Lower leg skin (tissue), 4 donors: ENCODE data around the gene GRIN3A. TPM values are rescaled to one million over a fixed set of nuclear protein-coding genes. Genes with fewer than 3 reads are reported as not detected.

ENCODE experiments used
- DNase-seq, 2 donors: peaks; one replicate each; pipeline ENCODE4 v3.0.0-alpha.2; 2019; ENCODE audit warnings: low spot score in 2 of 2
- H3K4me3 ChIP-seq: fragments of 200-600 bp; sonication (generic); 2 replicates; pipeline ENCODE4 v1.5.1; 2017; ENCODE audit warnings: mild to moderate bottlenecking, low read depth; ENCODE audit not compliant: poor library complexity, severe bottlenecking
- CTCF ChIP-seq, 3 donors: fragments of 450-650 bp; IDR thresholded peaks; one replicate each; pipeline ENCODE4 v1.5.1; 2016; ENCODE audit warnings: antibody characterized with exemption in 3 of 3, mild to moderate bottlenecking in 3 of 3, moderate library complexity in 2 of 3
- POLR2A ChIP-seq, 2 donors: fragments of 450-650 bp; IDR thresholded peaks; one replicate each; pipeline ENCODE4 v1.6.1; 2016 to 2017; ENCODE audit warnings: antibody characterized with exemption in 2 of 2, mild to moderate bottlenecking in 1 of 2, moderate library complexity in 1 of 2
- WGBS, 2 donors: methylation state at CpG; one replicate each; pipeline ENCODE4 v1.1.5; 2018; 5-methylcytosine and 5-hydroxymethylcytosine counted together
- intact Hi-C: fragments of 100-400 bp; cut with DNase I; formaldehyde crosslinking; loops from one replicate; pipeline ENCODE4 v1.15.0; 2023; ENCODE audit warnings: low total_unique reads
- total RNA-seq, 4 donors: library from RNA; depleted of rRNA; stranded (reverse); fragments of >200 nt; gene quantifications; one replicate each; pipeline ENCODE4 v1.1.0, GENCODE V29; 2016

The GRIN3A gene
- total RNA-seq, 4 donors from 2014 or later = not detected

- no peak overlapping the region for H3K4me3 ChIP-seq
- TF ChIP-seq CTCF (IDR thresholded peaks at IDR 0.05) = no peak
- TF ChIP-seq POLR2A (IDR thresholded peaks at IDR 0.05) = no peak
- WGBS, 2 donors = 93 to 95% methylated on average over 8 of the region's 8 CpGs
- intact Hi-C loops = no loop called here
- DNase-seq = no peak
Observed at GRCh38 chr9:101540069-101540468, 198.4 kb downstream of the GRIN3A start.

DNA sequence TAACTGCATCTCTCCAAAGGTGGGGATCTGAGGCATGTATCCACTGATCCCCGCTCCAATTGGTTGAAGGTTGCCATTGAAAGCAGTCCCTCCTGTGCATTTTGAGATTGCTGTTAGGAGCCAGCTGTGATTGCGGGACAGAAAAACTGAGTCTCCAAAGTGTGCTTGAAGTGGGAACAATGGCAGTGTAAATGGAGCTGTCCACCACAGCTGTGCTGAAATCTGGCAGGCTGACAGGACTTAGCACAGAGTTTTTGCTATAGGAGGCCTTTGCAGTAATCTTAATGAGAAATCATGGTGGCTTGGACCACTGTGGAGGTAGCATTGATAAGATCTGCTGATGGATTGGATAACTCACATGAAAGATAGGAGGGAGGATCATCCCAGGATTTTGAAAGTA is 201.5 kb downstream of the GRIN3A start:
- no peak overlapping the region for H3K4me3 ChIP-seq
- TF ChIP-seq CTCF (IDR thresholded peaks at IDR 0.05) (no peak), POLR2A (IDR thresholded peaks at IDR 0.05) (no peak)
- intact Hi-C loops = no loop called here
- WGBS, 2 donors = 98 to 100% methylated on average over 2 of the region's 2 CpGs
- no peak for DNase-seq

- TF ChIP-seq CTCF (IDR thresholded peaks at IDR 0.05) (no peak), POLR2A (IDR thresholded peaks at IDR 0.05) (no peak)
- no peak for DNase-seq
- H3K4me3 ChIP-seq = no peak overlapping the region
- intact Hi-C loops = no loop called here
Observed at GRCh38 chr9:101536351-101536750, 202.1 kb downstream of the GRIN3A start.

DNA sequence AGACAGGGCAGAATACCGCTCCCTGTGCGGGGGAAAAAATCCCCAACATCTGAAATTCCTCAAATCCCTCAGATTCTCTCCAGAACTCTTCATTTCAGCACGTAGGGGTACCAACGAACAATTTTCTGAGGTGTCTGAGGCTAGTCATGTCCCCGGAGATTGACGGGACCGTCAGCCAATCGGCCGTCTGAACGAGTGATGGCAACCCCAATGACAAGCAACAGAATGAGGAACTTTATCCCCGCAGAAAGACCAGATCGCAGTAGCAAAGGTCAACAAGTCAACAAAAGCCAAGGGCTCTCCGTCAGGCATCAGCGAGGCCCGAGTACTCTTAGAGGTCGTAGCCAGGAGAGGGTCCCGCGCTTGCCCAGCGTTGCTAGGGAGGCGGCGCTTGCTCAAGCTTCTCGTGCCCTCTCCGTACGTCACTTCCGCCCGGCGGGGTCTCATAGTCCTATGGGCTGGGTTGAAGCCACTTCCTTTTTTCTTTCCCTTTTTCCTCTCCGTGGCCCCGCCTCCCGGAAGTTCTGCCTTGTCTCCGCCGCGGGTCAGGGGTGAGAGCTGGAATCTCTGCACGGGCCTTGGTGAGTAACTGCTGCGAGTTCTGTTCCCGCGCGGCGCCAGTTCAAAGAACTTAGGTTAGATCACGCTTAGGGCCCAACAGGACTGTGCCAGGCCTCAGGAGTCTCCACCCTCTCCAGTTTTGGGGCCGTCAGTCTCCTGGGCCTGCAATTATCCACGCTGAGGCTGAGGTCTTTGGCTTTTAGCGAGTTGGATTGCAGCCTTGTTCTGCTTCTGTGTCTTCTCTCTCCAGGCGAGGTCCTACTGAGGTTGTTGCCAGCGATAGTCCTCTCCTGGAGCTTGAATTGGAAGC is 204.9 kb downstream of the GRIN3A start, which contains the start of gene RNF20:
RNF20 (plus strand) TSS at position 520 of the 871 bp plus-strand sequence. CDS start 1,571 bp downstream, outside the sequence.
- H3K4me3 ChIP-seq = peak within 1 kb of the TSS; percentile 77
- TF ChIP-seq POLR2A (IDR thresholded peaks at IDR 0.05) = no peak
- no peak for TF ChIP-seq CTCF (IDR thresholded peaks at IDR 0.05)
- 0 to 1% methylated on average over 45 of the region's 45 CpGs for WGBS, 2 donors
- peak; percentile 99 to 100 for DNase-seq
- intact Hi-C loops = loop anchor here (5.0 kb wide), 2 partner anchors 51 to 71 kb away; no protein-coding TSS in a partner anchor

- H3K4me3 ChIP-seq = no peak overlapping the region
- peak; percentile 75 to 89 for DNase-seq
- TF ChIP-seq CTCF (IDR thresholded peaks at IDR 0.05) = no peak
- TF ChIP-seq POLR2A (IDR thresholded peaks at IDR 0.05) = no peak
- WGBS, 2 donors = 17 to 19% methylated on average over 6 of the region's 6 CpGs
- intact Hi-C loops = loop anchor here (5.0 kb wide), 2 partner anchors 48 to 68 kb away; no protein-coding TSS in a partner anchor
Observed at GRCh38 chr9:101530076-101530711, 208.3 kb downstream of the GRIN3A start.
